ENCODE results near the gene SLC25A51. TPM values are rescaled to one million over a fixed set of nuclear protein-coding genes. Genes with fewer than 3 reads are reported as not detected.

Gene SLC25A51
- total RNA-seq, 1 donor from 2014 or later: 32.5 TPM

DNA sequence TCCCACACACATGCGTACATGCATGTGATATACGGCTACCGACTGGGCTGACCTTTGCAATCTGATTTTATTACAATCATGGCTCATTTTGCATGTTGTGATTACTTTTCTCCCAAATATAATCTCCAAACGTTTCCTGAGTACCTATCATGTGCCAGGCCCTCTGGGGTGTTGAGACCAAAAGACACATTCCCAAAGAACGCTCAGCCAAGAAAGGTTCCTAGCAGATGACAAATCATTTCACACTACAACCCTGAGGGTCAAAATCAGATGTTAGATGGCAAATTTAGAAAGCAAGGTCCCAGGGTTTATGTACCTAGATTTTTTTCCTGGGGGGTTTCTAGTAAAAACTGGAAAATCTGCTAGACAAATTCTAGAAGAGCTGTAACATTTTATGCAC, 32.4 kb upstream of the SLC25A51 start:
- H3K9me3 Mint-ChIP-seq: no peaks in the 10 kb centered on the region
- H3K4me1 Mint-ChIP-seq: peaks cover 33% of the 10 kb centered on the region
- no peaks in the 10 kb centered on the region for H3K36me3 Mint-ChIP-seq (ENCODE audit: low read depth)
- H3K27ac Mint-ChIP-seq (ENCODE audit: unreplicated experiment): no peak overlapping the region
- TF ChIP-seq, protein P1, sequence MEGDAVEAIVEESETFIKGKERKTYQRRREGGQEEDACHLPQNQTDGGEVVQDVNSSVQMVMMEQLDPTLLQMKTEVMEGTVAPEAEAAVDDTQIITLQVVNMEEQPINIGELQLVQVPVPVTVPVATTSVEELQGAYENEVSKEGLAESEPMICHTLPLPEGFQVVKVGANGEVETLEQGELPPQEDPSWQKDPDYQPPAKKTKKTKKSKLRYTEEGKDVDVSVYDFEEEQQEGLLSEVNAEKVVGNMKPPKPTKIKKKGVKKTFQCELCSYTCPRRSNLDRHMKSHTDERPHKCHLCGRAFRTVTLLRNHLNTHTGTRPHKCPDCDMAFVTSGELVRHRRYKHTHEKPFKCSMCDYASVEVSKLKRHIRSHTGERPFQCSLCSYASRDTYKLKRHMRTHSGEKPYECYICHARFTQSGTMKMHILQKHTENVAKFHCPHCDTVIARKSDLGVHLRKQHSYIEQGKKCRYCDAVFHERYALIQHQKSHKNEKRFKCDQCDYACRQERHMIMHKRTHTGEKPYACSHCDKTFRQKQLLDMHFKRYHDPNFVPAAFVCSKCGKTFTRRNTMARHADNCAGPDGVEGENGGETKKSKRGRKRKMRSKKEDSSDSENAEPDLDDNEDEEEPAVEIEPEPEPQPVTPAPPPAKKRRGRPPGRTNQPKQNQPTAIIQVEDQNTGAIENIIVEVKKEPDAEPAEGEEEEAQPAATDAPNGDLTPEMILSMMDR (conservative IDR thresholded peaks at IDR 0.05): no peak
- H3K4me3 Mint-ChIP-seq: no peak overlapping the region
- no peaks in the 10 kb centered on the region for H3K27me3 Mint-ChIP-seq (ENCODE audit: low read depth)
- no peak for DNase-seq (ENCODE audit: low read depth, low spot score)

- DNase-seq (ENCODE audit: low read depth, low spot score): no peak
- Mint-ChIP-seq H3K27me3 (ENCODE audit: low read depth) (no peaks in the 10 kb centered on the region), H3K4me3 (no peak overlapping the region), H3K9me3 (no peaks in the 10 kb centered on the region), H3K36me3 (ENCODE audit: low read depth) (no peaks in the 10 kb centered on the region), H3K4me1 (peaks cover 33% of the 10 kb centered on the region), H3K27ac (ENCODE audit: unreplicated experiment) (no peak overlapping the region)
- TF ChIP-seq, protein P1 (conservative IDR thresholded peaks at IDR 0.05): no peak
These were observed 31.2 kb upstream of the SLC25A51 start for GRCh38 chr9:37935096-37935495.

- no peaks in the 10 kb centered on the region for H3K9me3 Mint-ChIP-seq
- H3K36me3 Mint-ChIP-seq (ENCODE audit: low read depth): no peaks in the 10 kb centered on the region
- no peak for DNase-seq (ENCODE audit: low read depth, low spot score)
- H3K4me1 Mint-ChIP-seq: peaks cover 22% of the 10 kb centered on the region
- no peak overlapping the region for H3K4me3 Mint-ChIP-seq
- H3K27ac Mint-ChIP-seq (ENCODE audit: unreplicated experiment): no peak overlapping the region
- TF ChIP-seq, protein P1 (conservative IDR thresholded peaks at IDR 0.05): no peak
- H3K27me3 Mint-ChIP-seq (ENCODE audit: low read depth): no peaks in the 10 kb centered on the region
These were observed 27.7 kb upstream of the SLC25A51 start for GRCh38 chr9:37931592-37931991.

DNA sequence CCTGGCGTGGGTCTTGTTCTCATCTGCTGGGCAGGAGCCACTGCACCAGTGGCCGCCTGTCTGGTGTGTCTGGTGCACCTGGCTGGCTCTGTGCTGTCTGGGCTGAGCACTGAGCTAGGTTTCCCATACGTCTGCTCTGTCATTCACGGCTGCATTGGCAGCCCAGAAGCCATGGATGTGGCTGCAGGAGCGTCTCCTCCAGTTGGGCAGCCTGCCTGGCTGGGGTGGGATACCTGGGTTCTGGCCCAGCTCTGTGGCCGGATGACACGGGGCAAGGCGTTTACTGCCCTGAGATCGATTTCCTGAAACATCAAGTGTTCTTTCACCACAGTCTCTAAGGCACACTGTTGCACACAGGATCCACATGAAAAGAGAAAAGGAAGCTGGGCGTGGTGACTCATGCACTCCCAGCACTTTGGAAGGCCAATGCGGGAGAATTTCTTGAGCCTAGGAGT, 25.5 kb upstream of the SLC25A51 start:
- DNase-seq (ENCODE audit: low read depth, low spot score): no peak
- no peaks in the 10 kb centered on the region for H3K36me3 Mint-ChIP-seq (ENCODE audit: low read depth)
- no peak overlapping the region for H3K4me3 Mint-ChIP-seq
- peaks cover 25% of the 10 kb centered on the region for H3K4me1 Mint-ChIP-seq
- H3K9me3 Mint-ChIP-seq: no peaks in the 10 kb centered on the region
- no peak overlapping the region for H3K27ac Mint-ChIP-seq (ENCODE audit: unreplicated experiment)
- H3K27me3 Mint-ChIP-seq (ENCODE audit: low read depth): no peaks in the 10 kb centered on the region
- TF ChIP-seq, protein P1 (conservative IDR thresholded peaks at IDR 0.05): no peak

- Mint-ChIP-seq H3K4me1 (peaks cover 30% of the 10 kb centered on the region), H3K27ac (ENCODE audit: unreplicated experiment) (no peak overlapping the region), H3K9me3 (no peaks in the 10 kb centered on the region), H3K36me3 (ENCODE audit: low read depth) (no peaks in the 10 kb centered on the region), H3K4me3 (no peak overlapping the region), H3K27me3 (ENCODE audit: low read depth) (no peaks in the 10 kb centered on the region)
- TF ChIP-seq, protein P1 (conservative IDR thresholded peaks at IDR 0.05): no peak
- DNase-seq (ENCODE audit: low read depth, low spot score): no peak
These were observed 24.9 kb upstream of the SLC25A51 start for GRCh38 chr9:37928552-37929430.

Measured in neural crest cell (in vitro differentiated cells).